SK-N-SH (cell line): ENCODE results near the gene HLA-DRB5.

ENCODE experiments used
- CHD2 ChIP-seq: fragments of 150-350 bp; IDR thresholded peaks from 2 replicates; pipeline ENCODE4 v1.6.1; 2018; ENCODE audit warnings: low read length; ENCODE audit not compliant: partially characterized antibody
- EP300 ChIP-seq, 2 experiments: IDR thresholded peaks; 2 replicates each; pipeline versions ENCODE4 v1.4.0 to v1.6.1; 2012; ENCODE audit warnings: borderline replicate concordance in 1 of 2, low read depth in 1 of 2, low read length in 1 of 2
- EZH2phosphoT487 ChIP-seq: fragments of 200-600 bp; sonication (generic); IDR thresholded peaks from 2 replicates; pipeline ENCODE4 v1.6.1; 2017; ENCODE audit warnings: low read depth, mixed run types, mild to moderate bottlenecking, antibody characterized with exemption, moderate library complexity, borderline replicate concordance
- FOXJ3 ChIP-seq: sonication (generic); formaldehyde crosslinking; IDR thresholded peaks from 2 replicates; pipeline ENCODE4 v1.5.1; 2020; ENCODE audit warnings: mild to moderate bottlenecking, missing genetic modification reagents
- MEF2A ChIP-seq: IDR thresholded peaks from 2 replicates; pipeline ENCODE4 v1.4.0; 2012; ENCODE audit warnings: low read depth, borderline replicate concordance
- PBX3 ChIP-seq: IDR thresholded peaks from 2 replicates; pipeline ENCODE4; 2012
- POLR2AphosphoS5 ChIP-seq: IDR thresholded peaks from 2 replicates; pipeline ENCODE4 v1.6.1; 2012; ENCODE audit warnings: low read depth, low read length
- RXRA ChIP-seq: IDR thresholded peaks from 2 replicates; pipeline ENCODE4 v1.4.0; 2012; ENCODE audit warnings: low read depth, mild to moderate bottlenecking, borderline replicate concordance
- SMC3 ChIP-seq: IDR thresholded peaks from 2 replicates; pipeline ENCODE4 v1.6.1; 2012; ENCODE audit warnings: low read depth, low read length, improper control_type of control experiment
- TCF12 ChIP-seq: IDR thresholded peaks from 2 replicates; pipeline ENCODE4 v1.4.0; 2012
- YY1 ChIP-seq: IDR thresholded peaks from 2 replicates; pipeline ENCODE4 v1.4.0; 2012; ENCODE audit warnings: low read depth, mild to moderate bottlenecking
- TF ChIP-seq, protein P1 (sequence below): fragments of 200-600 bp; sonication (generic); IDR thresholded peaks from 2 replicates; pipeline ENCODE4 v1.6.1; 2017; ENCODE audit warnings: antibody characterized with exemption, mild to moderate bottlenecking, moderate library complexity
- TF ChIP-seq, protein P2 (sequence below): IDR thresholded peaks from 2 replicates; pipeline ENCODE4 v1.4.0; 2012; ENCODE audit warnings: low read depth, borderline replicate concordance
- TF ChIP-seq, protein P3 (sequence below): IDR thresholded peaks from 2 replicates; pipeline ENCODE4 v1.6.1; 2012; ENCODE audit warnings: mild to moderate bottlenecking, low read depth, low read length, moderate library complexity

DNA sequence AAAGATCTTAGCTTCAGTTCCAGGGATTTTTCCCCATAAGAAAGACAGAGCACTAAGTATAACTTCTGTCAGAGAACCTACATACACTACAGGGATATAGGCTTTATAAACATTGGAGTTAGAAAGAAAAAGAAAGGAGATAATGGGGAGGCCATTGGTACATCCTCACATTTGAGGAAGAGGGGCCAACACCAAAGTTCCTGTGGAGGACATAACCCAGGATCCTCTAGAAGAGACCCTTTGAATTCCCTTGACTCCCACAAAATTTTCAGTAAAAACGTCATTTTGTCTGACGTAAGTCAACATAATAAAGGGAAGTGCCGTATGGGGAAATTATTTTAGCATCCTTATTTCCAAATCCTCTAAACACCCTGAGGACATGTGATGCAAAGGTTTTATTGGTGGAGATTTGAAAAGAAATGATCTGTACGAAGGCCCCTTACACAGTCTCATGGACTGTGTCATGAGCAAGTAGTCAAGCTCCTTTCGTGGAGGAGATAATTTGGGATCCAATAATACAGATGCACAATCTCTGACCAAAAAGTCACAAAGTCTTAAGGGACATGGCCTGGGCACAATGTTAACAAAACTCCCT lies 57.2 kb downstream of the HLA-DRB5 start:
- TF ChIP-seq, protein P1, sequence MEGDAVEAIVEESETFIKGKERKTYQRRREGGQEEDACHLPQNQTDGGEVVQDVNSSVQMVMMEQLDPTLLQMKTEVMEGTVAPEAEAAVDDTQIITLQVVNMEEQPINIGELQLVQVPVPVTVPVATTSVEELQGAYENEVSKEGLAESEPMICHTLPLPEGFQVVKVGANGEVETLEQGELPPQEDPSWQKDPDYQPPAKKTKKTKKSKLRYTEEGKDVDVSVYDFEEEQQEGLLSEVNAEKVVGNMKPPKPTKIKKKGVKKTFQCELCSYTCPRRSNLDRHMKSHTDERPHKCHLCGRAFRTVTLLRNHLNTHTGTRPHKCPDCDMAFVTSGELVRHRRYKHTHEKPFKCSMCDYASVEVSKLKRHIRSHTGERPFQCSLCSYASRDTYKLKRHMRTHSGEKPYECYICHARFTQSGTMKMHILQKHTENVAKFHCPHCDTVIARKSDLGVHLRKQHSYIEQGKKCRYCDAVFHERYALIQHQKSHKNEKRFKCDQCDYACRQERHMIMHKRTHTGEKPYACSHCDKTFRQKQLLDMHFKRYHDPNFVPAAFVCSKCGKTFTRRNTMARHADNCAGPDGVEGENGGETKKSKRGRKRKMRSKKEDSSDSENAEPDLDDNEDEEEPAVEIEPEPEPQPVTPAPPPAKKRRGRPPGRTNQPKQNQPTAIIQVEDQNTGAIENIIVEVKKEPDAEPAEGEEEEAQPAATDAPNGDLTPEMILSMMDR, result no peak
- no peak for TF ChIP-seq POLR2AphosphoS5
- TF ChIP-seq TCF12, result no peak
- no peak for TF ChIP-seq YY1
- no peak for TF ChIP-seq CHD2
- TF ChIP-seq, protein P2, sequence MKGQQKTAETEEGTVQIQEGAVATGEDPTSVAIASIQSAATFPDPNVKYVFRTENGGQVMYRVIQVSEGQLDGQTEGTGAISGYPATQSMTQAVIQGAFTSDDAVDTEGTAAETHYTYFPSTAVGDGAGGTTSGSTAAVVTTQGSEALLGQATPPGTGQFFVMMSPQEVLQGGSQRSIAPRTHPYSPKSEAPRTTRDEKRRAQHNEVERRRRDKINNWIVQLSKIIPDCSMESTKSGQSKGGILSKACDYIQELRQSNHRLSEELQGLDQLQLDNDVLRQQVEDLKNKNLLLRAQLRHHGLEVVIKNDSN, result no peak
- TF ChIP-seq SMC3, result no peak
- no peak for TF ChIP-seq EP300 (IDR thresholded peaks at IDR 0.05; ENCODE audit: borderline replicate concordance in 1 of 2, low read depth in 1 of 2, low read length in 1 of 2)
- no peak for TF ChIP-seq PBX3
- TF ChIP-seq, protein P3, sequence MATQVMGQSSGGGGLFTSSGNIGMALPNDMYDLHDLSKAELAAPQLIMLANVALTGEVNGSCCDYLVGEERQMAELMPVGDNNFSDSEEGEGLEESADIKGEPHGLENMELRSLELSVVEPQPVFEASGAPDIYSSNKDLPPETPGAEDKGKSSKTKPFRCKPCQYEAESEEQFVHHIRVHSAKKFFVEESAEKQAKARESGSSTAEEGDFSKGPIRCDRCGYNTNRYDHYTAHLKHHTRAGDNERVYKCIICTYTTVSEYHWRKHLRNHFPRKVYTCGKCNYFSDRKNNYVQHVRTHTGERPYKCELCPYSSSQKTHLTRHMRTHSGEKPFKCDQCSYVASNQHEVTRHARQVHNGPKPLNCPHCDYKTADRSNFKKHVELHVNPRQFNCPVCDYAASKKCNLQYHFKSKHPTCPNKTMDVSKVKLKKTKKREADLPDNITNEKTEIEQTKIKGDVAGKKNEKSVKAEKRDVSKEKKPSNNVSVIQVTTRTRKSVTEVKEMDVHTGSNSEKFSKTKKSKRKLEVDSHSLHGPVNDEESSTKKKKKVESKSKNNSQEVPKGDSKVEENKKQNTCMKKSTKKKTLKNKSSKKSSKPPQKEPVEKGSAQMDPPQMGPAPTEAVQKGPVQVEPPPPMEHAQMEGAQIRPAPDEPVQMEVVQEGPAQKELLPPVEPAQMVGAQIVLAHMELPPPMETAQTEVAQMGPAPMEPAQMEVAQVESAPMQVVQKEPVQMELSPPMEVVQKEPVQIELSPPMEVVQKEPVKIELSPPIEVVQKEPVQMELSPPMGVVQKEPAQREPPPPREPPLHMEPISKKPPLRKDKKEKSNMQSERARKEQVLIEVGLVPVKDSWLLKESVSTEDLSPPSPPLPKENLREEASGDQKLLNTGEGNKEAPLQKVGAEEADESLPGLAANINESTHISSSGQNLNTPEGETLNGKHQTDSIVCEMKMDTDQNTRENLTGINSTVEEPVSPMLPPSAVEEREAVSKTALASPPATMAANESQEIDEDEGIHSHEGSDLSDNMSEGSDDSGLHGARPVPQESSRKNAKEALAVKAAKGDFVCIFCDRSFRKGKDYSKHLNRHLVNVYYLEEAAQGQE, result no peak
- TF ChIP-seq RXRA, result no peak
- TF ChIP-seq MEF2A, result no peak
- TF ChIP-seq EZH2phosphoT487, result no peak
- TF ChIP-seq FOXJ3, result no peak
